GM19324 (cell line): ENCODE data around the gene EIF2AK2.

Source experiments
- ATAC-seq: cut with Tn5 transposase; IDR thresholded peaks from one replicate; pipeline ENCODE4 v1.9.1; 2021; ENCODE audit warnings: mild to moderate bottlenecking, moderate library complexity; ENCODE audit not compliant: unreplicated experiment, low FRiP score

The EIF2AK2 gene

DNA sequence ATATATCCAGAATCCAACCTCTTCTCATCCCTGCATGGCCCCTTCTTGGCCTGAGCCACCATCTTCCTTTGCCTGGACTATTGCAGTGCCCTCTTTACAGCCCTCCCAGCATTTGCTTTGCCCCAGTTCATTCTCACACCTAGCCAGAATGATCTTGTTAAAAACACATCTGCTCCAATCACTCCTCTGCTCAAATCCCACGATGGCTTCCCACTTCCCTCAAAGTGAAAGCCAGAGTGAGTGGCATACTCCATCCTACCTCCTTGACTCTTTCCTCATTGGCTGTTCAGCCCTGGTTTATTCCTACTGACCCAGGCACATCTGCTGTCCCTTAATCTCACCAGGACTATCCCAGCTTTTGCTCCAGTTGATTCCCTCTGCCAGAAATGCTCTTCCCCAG, 17.0 kb upstream of the EIF2AK2 start:
- no peak for ATAC-seq

DNA sequence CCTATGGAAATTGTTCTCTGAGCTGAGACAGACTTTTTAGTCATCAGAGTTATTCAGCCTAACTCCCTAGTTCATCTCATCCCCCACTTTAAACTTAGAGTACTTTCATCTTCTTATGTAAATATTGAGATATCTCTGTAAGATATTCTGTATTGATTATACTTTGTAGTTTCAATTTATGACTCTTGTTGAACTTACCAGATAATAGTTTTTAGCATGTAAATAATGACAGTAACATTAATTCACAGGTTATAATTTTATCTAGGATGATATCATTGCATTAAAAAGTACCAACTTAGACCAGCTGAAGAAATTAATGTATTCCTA, 14.8 kb upstream of the EIF2AK2 start:
- ATAC-seq, result no peak

DNA sequence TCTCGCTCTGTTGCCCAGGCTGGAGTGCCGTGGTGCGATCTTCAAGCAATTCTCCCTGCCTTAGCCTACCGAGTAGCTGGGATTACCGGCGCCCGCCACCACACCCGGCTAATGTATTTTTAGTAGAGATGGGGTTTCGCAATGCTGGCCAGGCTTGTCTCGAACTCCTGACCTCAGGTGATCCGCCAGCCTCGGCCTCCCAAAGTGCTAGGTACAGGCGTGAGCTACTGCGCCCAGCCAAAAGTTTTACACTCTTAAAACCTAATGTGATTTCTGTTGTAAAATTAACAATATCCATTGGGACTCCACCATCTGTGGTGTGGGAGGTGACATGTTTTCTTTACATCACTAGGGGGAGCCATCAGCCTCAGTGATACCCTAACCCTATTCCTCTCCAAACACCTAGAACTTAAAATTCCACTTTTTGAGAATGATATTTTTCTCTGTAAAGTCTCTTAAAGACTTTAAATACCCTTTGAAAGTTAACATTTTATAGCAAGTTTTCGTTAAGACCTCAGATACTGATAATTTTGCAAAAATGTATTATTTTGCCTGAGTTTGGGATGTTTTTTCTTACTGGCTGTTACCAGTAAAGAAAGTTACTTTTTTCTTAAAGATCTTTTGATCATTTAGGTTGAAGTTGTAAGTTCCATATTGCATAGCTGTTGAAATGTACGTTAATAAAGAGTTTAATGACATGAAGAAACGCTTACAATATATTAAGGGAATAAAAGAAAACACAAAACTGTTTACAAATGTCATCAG, 11.6 kb upstream of the EIF2AK2 start:
- ATAC-seq, result no peak

DNA sequence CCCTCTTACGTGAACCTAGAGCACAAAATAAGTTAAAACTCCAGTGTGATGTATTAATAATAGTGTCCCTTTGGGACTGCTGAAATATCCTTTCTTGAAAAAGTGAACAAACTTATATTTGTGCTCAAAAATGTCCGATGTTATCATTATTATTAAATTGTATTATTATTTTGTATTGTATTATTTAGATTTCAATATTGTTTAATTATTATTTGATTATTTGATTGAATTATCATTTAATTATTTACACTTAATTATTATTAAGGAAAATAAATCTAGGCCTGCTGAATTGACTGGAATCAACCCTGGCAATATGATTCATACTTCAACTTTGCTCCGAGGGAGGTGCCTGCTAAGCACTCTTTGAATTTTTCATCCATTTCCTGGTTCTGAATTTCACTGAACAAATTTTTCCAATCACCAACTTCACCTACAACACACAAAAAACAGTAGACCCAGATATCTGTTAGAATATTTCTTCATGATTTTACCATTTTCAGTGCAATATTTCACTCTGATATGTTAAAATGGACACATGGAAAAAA, 10.9 kb upstream of the EIF2AK2 start:
- no peak for ATAC-seq

DNA sequence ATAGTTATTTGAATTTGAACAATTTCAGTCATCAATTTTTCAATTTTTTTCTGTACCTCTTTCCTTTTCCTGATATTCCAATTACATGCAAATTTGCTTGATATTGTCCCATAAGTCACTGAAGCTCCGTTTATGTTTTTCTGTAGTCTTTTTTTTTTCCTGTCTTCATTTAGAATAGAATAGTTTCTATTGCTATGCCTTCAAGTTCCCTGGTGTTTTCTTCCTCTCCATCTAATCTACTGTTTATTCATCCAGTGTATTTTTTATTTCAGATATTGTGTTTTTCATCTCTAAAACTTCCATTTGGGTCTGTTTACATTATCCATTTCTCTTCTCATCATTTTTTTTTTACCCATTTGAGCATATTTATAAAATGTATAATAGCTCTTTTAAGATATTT, 8.0 kb upstream of the EIF2AK2 start:
- ATAC-seq, result no peak

DNA sequence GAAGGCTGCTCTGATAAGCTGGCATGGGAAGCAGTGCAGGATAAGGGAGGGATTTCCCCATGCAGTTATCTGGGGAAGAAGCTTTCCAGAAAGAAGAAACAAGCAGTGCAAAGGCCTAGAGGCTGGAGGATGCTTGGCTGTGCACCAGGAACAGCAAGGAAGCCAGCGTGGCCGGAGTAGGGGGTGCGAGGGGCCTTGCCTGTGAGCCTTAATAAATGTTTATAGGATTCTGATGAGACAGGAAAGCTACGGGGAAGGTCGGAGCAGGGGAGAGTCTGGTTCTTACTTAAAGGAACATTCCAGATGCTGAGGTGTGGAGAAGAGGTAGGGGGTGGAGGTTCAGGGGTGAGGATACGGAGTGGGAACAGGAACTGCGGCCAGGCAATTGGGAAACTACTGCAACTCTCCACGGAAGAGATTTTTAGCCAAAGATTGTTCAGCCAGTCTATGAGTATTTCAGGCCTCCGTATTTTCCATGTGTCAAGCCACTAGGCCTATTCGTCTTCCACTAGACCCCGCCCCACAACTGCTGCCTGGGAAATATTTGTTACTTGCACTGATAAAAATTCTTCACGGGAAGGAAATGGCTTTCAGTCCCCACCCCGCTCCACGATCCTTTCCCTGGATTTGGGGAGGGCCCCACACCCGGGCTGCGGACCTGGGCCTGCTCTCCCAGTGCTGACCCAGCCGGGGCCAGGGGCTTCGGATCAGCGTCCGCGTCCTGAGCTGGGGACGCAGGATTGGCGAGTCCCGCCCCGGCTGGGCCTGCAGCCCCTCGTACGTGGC, 516 bp downstream of the EIF2AK2 start:
- ATAC-seq, result peak; percentile 27

DNA sequence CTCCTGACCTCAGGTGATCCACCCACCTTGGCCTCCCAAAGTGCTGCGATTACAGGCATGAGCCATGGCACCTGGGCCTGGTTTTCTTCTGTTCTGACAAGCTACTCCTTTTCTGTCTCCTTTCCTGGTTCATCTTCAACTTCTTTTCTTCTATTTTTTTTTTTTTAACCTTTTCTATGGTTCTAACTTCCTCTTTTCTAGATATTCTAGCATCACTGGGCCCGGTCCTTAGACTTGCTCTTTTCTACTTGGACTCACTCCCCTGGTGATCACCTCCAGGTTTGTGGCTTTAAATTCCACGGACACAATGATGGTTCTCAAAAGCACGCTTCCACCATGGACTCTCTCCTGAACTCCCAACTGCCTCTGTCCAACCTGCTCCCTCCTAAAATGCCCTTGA, 2.0 kb downstream of the EIF2AK2 start:
- ATAC-seq, result no peak

DNA sequence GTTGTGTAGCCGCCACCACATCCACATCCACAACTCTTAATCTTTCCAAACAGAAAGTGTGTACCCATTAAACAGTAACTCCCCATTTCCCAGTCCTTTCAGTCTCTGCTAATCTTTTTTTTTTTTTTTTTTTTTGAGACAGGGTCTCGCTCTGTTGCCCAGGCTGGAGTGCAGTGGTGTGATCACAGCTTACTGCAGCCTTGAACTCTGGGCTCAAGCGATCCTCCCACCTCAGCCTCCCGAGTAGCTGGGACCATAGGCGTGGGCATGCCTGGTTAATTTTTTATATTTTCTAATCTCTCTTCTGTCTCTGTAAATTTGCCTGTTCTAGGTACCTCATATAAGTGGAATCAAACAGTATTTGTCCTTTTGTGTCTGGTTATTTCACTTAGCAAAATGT, 3.6 kb downstream of the EIF2AK2 start:
- no peak for ATAC-seq

DNA sequence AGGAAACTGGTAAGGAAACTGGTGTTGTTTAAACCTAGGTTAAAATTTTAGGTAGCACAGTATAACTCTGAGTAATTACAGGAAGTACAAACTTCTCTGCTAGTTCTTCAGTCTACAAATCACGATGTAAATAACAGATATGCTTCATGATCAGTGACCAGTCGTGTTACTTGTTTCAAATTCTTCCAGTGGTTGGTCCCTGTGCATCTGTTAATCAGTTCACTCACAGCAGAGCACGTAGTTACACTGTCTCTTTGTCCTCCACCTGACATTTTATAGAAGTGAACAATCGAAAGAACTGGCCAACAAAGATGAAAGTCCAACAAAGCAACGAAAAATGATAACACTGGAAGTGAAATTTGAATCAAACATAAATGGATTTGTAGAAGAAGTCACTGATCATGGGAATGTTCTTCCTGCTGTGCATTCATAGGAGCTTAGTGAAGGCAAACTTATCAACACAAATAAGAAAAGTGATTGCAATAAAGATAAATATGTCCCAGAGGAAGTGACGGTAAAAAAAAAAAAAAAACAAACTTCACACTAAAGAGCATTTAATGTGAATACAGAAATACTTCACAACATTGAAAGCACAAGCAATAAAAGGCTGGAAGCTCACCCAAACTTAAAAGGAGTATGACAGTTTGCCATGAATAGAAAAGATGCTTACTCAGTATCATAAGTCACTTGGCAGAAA, 7.0 kb downstream of the EIF2AK2 start:
- ATAC-seq, result no peak

DNA sequence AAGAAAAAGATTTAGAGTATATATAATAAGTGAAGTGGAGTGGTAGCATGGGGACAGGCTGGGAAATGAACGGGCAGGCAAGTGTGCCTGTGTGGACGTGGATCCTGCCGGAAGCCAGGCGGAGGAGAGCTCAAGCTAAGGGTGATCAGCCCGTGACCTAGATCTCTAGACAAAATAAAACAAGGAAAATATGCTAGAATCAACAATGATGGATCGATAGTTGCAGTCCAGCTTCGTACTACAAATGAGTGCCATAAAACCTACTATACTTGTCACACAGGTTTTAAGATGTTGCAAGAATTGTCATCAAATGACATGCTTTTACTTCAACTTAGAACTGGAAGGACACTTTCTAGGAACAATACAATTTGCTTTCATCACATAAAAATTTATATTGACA, 8.5 kb downstream of the EIF2AK2 start:
- no peak for ATAC-seq

DNA sequence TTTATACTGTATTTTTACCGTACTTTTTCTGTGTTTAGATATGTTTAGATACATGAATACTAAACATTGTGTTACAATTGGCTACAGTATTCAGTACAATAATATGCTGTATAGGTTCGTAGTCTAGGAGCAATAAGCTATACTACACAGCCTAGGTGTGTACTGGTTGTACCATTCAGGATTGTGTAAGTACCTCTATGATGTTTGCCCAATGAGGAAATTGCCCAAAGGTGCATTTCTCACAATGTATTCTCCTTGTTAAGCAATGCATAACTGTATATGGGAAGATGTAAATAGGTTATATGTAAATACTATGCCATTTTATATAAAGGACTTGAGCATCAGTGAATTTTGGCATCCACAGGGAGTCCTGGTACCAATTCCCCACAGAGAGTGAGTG, 10.7 kb downstream of the EIF2AK2 start:
- no peak for ATAC-seq

DNA sequence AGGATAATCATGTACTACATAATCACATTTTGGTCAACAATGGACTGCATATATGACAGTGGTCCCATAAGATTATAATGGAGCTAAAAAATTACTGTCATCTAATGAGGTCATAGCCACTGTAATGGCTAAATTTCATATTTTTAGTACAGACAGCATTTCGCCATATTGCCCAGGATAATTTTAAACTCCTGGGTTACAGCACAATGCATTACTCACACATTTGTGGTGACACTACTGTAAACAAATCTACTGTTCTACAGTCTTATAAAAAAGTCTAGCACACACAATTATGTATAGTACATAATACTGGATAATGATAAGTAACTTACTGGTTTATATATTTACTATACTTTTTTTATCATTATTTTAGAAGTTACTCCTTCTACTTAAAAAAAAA, 12.8 kb downstream of the EIF2AK2 start:
- ATAC-seq, result no peak

DNA sequence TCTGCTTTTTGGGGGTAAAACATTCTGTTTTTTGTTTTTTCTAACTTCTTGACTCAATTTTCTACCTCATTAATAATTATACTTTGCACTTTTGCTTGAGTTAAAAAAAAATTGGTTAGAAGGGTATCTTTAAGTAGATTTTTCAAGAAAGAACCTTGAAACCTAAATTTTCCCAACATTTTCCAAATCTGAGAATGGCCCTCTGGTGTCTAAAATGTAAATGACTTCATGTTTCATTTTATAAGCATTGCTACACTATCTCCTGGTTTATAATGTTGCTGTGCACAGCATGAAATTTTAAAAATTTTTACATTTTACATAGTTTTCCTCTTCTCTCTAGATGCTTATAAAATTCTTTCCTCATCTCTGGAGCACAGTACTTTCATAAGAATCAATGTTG, 14.2 kb downstream of the EIF2AK2 start:
- ATAC-seq, result no peak

DNA sequence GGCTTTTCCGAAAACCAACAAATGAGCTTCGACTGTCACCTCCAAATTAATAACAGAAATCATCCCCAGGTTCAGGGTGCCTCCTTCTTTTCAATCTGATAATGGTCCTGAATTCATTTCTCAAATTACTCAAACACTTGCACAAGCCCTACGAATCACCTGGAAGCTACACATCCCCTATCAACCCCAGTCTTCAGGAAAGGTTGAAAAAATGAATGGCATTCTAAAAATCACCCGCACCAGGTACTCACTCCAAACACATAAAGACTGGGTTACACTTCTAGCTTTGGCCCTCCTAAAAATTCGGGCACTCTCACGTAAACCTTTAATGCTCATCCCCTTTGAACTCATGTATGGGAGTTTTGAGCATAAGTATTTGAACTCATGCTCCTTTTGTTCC, 23.9 kb downstream of the EIF2AK2 start:
- ATAC-seq, result no peak

DNA sequence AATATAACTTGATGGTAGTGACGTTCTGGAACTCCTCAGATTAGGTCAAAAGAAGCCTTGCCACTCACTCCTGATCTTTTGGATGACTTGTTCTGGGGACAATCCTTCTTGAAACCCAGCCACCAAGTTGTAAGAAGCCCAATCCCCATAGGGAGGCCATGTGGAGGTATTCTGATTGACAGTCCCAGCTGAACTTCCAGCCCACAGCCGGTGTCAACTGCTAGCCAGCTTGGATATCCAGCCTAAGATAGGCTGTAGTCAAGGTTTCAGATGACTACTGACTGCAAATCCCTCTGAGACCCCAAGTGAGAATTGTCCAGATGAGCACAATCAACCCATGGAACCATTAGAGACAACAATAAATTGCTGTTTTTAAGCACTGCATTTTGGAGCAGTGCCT, 31.4 kb downstream of the EIF2AK2 start:
- no peak for ATAC-seq

DNA sequence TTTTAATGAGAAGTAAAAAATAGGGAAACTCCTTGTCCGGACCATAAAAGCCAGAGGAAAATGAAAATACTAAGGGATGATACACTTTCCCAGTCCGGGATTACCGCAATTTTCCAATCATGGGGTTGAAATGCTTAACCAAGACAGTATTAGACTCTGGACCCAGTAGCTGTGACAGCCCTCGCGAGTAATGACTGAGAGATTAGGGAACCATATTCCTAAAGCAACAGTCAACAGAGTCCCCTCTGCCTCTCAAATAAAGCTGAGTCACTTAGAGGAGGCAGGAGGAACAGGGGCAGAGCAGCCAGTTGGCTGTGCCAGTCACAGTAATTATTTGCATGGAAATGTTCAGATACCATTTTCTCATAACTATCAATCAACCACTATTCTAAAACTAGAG, 37.6 kb downstream of the EIF2AK2 start:
- no peak for ATAC-seq

DNA sequence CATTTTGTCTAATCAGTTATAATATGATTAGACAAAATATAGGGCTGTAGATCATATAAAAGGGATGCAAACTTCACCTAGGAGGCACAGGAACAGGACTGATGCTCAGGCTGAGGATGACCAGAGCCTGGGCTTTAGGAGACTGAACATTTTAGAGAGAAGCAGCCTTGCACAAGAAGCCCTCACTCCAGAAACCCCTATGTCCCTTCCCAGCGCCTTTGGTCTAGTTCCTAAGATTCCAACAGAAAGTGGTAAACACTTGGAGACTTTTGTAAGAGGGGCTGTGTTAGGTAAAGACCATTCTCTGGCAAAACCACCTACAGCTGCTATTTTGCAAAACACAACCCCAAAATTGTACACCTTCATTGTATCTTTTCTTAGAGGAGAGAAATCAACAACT, 39.2 kb downstream of the EIF2AK2 start:
- no peak for ATAC-seq

DNA sequence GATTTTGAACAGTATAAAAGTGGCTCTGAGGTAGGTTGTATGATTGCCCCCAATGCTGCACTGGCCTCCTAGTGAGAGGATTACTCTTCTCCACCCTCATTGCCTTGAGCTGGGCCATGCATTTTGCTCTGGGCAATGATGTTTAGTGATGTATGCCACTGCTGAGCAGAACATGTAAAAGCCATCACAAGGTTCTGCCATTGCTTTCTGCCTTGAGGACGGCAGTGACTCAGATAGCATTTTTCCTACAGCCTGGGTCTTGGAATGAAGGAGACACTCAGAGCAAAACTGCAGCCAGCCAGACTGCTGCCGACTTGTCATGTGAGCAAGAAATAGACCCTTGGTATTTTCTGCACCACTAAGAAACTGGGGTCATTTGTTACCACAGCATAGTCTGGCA, 44.8 kb downstream of the EIF2AK2 start:
- no peak for ATAC-seq

DNA sequence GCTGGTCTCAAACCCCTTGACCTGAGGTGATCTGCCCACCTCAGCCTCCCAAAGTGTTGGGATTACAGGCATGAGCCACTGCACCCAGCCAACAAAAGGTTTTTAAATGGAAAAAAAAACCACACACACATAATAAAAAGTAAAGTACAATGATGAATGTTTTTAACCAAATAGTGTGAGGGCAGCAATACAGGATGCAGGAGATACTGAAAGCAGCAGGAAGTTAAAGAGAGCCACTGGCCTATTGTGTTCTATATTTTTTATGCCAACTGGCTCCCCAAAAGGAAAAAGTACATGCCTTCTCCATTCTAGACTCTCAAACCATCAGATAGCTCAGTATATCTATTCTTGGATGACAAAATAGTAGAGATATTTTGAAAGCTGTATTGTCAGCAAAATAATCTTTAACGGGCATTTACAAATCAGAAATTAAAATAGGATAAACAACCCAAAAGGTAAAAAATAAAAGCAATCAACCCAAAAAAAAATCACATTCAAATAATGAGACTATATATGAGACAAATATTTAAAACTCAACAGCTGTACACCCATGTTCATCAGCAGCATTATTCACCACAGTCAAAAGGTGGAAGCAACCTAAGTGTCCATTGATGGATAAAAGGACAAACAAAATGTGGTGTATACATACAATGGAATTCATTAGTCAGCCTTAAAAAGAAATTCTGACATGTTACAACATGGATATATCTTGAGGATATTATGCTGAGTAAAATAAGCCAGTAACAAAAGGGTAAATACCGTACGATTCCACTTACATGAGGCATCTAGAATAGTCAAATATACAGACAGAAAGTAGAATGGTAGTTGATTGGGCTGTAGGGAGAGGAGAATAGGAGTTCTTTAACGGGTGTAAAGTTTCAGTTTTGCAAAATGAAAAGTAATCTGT, 46.2 kb downstream of the EIF2AK2 start:
- ATAC-seq, result no peak

DNA sequence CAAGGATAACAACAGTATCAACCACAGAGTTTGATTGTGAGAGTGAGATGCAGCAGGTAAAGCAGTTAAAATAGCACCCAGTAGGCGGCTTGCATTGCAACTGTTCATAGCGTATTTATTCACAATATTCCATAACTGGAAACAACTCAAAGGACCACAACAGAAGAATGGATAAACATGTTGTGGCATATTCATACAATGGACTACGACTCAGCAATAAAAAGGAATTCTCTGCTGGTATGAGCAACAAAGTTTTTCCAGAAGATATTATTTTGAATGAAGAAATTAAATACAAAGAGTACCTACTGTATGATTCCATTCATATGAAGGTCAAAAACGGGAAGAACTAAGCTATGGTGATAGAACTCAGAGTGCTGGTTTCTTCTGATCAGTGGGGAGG, 47.3 kb downstream of the EIF2AK2 start:
- no peak for ATAC-seq
